SIG-M5 (cell line): ENCODE measurements around the gene CCDC24.

Experiments
- DNase-seq: peaks from one replicate; lab custom pipeline; 2025; lab: John Stamatoyannopoulos, UW

Gene CCDC24

GRCh38 chr1:44040418-44040817 is 49.0 kb downstream of the CCDC24 start:
- no peak for DNase-seq

DNA sequence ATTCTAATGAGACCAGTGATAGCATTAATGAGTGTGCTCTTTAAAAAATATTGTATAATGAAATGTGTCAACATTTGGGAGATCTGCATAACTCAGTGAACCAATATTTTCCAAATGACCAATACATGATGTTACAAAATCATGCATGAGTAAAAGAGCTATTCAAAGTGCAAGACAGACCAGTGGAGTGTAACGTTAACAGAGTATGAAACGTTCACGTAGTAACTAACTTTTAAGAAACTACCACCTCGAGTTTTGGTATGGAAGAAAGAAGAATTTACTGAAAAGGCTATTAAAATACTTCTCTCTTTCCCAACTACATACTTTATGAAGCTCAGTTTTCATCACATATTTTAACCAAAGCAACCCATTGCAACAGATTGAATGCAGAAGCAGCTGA is 49.4 kb downstream of the CCDC24 start:
- DNase-seq, result no peak

DNA sequence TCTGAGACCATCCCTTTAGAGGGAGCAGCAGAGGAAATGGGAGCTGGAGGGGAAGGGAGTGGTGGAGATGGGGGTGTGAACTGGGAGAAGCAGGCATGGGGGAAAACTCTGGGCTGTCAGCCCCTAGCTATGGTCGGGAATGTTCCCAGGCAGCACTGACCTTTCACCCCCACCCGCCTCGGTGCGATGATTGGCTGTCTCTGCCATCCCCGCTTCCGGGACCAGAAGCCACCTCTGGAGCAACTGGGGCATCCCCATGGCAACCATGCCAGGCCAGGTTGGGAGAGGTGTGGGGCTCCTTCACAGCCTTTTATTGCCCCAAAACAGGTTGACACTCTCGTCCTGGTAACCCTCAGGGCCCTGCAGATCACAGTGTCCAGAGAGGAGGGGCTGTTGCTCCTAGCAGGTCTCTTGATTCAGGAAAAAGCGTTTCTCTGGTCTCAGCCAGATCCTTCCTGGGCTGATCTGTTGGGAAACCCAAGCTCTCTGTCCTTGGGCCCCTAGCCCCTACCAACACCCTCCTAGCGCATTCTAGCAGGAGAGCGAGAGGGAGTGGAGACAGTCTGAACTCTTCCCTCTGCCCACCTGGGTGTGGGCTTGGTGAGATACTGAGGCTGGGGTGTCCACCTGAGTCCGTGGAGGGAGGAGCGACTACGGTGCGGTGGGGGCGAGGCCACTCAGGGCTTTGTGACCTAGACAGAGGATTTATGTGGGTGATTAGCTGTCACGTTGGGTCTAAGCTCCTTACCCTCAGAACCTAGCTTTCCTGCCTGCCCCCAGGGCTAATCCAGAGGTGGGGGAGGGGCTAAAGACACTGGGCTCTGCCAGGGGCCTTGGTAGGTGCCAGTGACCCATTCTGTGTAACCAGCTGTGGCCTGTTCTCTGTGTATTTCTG is 52.0 kb downstream of the CCDC24 start:
- DNase-seq, result no peak

DNA sequence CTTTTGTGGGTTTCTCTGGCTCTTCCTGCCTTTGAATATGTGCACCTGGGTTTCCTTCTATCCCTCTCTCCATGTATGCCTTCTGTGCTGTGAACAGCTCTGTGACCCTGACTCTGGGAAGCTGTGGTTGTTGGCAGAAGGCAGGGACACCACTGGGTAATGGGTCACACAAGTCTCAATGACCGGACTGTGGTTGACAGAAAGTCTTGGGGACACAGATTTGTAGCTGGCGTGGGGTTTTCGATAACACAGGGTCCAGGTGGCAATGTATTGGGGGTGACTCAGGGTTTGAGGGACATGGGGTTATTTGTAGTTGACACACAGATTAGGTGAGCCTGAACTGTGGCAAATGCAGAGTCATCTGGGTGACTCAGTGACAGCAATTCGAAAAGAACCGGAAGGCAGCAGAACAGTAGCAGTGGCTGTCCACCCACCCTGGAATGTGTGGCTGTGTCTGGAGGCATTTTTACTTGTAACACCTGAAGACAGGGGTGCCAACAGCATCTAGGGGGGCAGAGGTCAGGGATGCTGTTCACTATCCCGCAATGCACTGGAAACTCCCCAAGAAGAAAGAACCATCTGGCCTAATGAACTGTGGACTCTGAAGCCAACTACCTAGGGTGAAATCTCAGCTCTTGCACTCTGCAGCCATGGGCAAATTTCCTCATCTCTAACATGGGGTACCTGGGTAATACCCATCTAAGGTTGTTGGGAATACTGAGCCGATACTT is 52.8 kb downstream of the CCDC24 start:
- no peak for DNase-seq

DNA sequence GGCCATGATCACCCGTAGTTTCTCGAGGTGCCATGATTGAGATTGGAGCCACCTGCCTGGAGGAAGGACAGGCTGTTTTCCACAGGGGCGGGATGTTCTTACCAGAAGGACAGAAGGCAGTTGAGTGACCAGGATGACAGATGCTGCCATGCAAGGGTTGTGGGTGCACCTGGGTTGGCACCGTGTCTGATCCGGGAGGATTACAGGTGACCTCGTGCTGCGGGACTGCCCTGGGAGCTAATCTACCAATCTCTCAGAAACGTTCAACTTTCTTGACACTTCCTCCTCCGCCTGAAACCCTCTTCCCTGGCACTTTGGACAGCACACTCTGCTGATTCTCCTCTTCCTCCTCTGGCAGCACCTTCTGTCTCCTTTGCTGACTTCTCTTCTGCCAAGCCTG is 53.7 kb downstream of the CCDC24 start:
- DNase-seq, result no peak
